HepG2 (cell line): ENCODE measurements around the gene KRT6C.

Source experiments
- CTCF ChIP-seq: sonication (generic); formaldehyde crosslinking; IDR thresholded peaks from 2 replicates; pipeline ENCODE4 v1.5.0; 2020; ENCODE audit warnings: mild to moderate bottlenecking, missing genetic modification reagents, moderate library complexity
- PRPF4 ChIP-seq: fragments of 200-400 bp; formaldehyde crosslinking; IDR thresholded peaks from 2 replicates; pipeline ENCODE4 v1.6.1; 2016; ENCODE audit warnings: low read length, low read depth; ENCODE audit not compliant: poor library complexity, severe bottlenecking
- SP2 ChIP-seq: sonication (generic); formaldehyde crosslinking; IDR thresholded peaks from 2 replicates; pipeline ENCODE4 v1.5.1; 2020; ENCODE audit warnings: mild to moderate bottlenecking, missing genetic modification reagents
- ZNF282 ChIP-seq: fragments of 450-650 bp; IDR thresholded peaks from 2 replicates; pipeline ENCODE4 v1.6.1; 2018; ENCODE audit not compliant: partially characterized antibody
- ZNF710 ChIP-seq: sonication (generic); formaldehyde crosslinking; IDR thresholded peaks from 2 replicates; pipeline ENCODE4 v1.5.0; 2020; ENCODE audit warnings: mild to moderate bottlenecking, missing genetic modification reagents, borderline replicate concordance

- no peak for TF ChIP-seq ZNF282
- TF ChIP-seq CTCF (CRISPR knock-in tag), result no peak
- no peak for TF ChIP-seq PRPF4
- TF ChIP-seq ZNF710 (CRISPR knock-in tag), result no peak
- no peak for TF ChIP-seq SP2
Observed at GRCh38 chr12:52486166-52487105, 12.8 kb upstream of the KRT6C start.
